GM18517 (cell line): ENCODE results near the gene EIF4A3.

Experiments
- ATAC-seq: cut with Tn5 transposase; IDR thresholded peaks from one replicate; pipeline ENCODE4 v1.9.1; 2021; ENCODE audit warnings: mild to moderate bottlenecking, moderate library complexity; ENCODE audit not compliant: unreplicated experiment

EIF4A3 gene

DNA sequence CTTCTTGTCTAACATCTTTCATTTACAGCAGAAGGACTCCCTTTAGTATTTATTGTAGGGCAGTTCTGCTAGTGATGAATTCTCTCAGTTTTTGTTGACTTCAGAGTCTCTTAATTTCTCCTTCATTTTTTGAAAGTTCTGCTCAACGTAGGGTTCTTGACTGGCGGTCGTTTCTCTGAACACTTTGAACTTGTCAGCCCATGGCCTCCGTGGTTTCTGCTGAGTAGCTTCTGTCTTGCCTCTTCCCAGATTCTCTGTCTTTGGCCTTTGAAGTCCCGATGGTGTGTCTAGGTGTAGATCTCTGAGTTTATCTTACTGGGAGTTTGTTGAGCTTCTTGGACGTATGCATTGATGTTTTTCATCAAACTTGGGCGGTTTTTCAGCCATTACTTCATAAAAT lies 32.2 kb downstream of the EIF4A3 start:
- ATAC-seq, result no peak

DNA sequence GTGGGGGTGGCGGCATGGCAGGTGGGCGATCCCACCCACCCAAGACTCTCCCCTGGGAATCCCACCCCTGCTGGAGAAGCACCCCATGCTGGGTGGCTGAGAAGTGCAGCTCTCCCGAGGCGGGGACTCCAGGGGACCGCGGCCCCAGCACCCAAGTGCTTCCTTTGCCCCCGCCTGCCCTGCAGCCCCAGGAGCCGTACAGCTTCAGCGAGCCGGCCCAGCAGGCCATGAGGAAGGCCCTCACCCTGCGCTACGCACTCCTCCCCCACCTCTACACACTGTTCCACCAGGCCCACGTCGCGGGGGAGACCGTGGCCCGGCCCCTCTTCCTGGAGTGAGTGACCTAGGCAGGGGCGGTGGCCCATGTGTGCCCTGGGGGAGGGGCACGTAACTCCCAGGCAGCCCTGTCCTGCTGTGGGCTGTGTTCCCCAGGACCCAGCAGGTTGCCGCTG lies 33.9 kb downstream of the EIF4A3 start:
- no peak for ATAC-seq

DNA sequence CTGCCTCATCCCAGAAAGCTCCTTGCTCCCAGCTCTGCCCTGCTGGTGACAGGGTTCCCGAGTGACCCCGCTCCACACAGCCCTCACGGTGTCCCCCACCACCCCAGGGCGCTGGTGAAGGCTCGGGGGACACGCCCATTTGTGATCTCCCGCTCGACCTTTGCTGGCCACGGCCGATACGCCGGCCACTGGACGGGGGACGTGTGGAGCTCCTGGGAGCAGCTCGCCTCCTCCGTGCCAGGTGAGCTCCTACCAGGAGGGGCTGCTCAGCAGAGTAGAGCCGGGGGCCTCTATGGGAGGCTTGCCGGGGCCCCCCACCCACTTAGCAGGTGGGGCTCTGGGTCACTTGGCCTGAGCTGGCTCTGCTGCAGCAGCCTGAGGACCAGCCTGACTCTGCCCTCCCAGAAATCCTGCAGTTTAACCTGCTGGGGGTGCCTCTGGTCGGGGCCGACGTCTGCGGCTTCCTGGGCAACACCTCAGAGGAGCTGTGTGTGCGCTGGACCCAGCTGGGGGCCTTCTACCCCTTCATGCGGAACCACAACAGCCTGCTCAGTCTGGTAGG lies 34.4 kb downstream of the EIF4A3 start:
- ATAC-seq, result no peak

DNA sequence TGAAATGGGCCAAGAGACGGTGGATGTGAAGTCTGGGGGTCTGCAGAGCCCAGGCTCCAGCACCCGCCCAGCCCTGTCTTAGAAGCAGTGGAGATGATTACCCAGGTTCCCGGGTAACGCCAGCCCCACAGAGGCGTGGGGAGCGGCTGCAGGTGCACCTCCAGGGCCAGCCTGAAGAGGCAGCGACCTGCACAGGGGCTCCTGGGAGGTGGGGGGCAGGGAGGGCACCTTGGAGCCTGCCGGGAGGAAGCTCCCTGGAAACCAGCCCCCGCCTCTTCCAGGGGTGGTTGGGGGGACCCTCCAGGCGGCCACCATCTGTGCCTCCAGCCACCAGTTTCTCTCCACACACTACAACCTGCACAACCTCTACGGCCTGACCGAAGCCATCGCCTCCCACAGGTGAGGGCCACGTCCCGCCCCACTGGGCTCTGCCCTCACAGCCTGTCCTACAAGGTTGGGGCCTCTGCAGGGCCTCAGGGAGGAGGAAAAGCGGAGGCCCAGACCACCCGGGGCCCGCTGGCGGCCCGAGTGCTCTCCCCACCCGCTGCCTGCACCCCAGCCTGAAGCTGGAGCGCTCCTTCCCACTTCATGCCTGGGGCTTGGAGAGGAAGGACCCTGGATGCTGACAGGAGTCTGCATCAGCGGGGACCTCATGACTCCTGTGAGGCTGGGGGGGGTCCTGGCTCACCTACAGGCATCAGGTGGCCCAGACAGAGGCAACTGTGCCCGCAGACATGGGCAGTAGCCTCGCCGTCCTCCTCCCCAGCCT lies 35.0 kb downstream of the EIF4A3 start:
- no peak for ATAC-seq

DNA sequence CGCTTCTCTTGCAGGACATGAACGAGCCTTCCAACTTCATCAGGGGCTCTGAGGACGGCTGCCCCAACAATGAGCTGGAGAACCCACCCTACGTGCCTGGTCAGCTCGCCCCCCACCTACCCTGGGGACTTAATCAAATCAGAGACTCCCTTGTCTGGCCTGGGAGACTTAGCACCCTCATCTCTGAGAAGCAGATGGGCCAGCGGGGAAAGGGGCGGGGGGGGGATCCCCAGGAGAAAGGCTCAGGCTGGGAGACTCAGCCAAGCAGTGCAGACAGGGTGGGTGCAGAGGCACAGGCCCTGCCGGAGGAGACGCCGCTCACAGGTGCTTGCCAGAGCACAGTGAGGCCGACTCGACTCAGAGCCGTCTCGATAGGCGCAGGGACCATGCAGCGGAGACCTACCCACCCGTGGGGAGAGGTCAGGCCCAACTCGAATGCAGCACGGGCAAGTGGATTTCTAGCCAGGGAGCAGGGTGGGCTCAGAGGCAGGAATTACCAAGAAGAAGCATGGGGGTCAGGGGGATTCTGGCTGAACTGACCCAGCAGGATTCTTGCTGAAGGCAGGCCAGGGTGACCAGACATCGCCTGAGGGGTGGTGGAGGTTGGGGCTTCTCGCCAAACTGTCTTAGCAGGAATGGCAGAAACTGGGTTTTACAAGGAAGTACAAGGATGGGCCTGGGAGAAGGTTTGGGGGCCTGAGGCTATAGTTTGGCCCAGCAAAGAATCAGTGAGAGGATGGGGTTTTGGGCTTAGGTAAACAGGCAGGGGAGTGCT lies 35.8 kb downstream of the EIF4A3 start:
- ATAC-seq, result no peak

DNA sequence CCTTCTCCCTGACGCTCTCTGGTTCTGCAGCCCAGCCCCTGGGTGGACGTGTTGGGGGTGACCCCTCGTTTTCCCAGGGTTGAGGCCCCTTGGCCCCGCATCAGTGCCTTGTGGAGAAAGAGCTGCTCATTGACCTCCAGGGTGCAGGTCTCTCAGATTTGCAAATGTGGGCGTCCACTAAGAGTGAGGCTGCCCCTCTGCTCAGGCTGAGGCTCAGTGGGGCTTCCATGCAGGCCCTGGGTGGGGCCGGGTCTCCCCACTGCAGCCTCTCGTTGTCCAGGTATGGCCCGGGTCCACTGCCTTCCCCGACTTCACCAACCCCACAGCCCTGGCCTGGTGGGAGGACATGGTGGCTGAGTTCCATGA lies 36.5 kb downstream of the EIF4A3 start:
- ATAC-seq, result no peak

DNA sequence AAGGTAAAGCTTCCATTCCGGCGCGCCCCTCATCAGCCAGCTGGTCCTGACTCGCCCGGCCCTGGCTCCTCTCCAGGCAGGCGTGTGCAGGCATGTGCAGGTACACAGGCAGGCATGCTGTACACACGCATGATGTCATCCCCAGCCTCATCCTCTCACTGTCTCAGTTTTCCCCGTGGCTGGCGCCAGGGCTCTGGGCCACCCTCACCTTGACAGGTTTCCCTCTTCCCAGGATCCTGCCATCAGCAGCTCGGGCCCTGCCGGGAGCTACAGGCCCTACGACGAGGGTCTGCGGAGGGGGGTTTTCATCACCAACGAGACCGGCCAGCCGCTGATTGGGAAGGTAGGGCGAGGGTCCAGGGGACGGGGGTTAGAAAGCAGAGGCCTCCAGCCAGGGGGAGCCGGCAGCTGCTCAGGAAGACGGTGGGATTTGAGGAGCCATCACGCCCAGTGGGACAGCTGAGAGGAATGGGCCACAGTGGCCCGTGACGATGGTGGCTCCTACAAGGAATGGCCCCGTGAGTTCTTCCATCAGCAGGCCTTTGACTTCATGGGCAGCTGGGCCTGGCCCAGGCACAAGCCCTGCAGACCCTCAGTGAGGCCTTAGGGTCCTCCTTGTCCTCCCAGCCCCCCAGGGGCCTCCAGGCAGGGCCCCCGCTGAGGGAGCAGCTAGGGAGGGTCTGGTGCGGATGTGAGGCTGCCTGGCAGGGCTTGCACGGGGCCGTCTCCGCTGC lies 37.0 kb downstream of the EIF4A3 start:
- ATAC-seq, result no peak

DNA sequence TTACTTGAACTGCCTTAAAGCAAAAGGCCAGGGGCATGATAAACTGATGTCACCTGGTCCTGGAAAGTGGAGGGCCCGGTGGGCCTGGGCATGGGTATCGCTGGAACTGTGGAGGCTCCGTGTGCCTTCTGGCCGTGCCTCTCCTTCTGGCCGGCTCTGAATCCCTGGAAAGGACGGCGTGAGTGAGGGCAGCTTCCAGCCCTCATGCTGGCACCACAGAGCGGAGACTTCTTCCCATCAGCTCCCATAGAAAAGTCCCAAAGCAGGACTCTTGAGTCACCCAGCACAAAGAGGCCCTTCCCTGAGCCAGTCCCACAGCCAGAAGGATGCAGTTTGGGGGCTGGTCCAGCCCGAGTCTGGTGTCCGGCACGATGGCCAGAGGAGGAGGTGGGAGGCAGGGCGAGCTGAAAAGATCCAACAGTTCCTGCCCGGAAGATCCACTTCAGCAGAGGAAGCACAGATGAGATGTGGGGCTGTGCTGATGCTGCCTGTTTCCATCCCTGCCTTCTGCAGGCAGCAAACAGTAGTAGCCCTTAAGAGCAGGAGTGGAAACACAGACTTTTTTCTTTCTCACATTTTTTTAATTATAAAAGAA lies 37.8 kb downstream of the EIF4A3 start:
- no peak for ATAC-seq

DNA sequence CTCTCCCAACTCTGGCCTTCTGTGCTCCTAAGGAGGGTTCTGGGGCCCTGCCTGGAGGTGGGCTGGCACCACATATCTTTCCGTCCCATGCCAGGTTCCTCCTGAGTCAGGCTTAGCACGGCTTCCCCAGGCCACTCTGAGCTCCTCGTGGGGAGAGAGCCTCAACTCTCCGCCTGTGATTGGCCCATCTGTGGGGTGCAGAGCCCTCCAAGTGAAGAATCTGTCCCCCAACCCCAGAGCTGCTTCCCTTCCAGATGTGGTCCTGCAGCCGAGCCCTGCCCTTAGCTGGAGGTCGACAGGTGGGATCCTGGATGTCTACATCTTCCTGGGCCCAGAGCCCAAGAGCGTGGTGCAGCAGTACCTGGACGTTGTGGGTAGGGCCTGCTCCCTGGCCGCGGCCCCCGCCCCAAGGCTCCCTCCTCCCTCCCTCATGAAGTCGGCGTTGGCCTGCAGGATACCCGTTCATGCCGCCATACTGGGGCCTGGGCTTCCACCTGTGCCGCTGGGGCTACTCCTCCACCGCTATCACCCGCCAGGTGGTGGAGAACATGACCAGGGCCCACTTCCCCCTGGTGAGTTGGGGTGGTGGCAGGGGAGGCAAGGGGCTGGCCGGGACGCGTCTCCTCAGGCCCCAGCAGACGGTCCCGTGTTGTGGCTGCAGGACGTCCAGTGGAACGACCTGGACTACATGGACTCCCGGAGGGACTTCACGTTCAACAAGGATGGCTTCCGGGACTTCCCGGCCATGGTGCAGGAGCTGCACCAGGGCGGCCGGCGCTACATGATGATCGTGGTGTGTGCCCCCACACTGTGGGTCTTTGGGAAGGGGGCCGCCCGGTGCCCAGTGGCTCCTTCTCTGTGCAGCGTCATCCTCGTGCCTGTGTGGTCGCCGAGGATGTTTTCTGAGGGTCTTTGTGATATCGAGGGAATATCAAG lies 38.6 kb downstream of the EIF4A3 start:
- no peak for ATAC-seq

DNA sequence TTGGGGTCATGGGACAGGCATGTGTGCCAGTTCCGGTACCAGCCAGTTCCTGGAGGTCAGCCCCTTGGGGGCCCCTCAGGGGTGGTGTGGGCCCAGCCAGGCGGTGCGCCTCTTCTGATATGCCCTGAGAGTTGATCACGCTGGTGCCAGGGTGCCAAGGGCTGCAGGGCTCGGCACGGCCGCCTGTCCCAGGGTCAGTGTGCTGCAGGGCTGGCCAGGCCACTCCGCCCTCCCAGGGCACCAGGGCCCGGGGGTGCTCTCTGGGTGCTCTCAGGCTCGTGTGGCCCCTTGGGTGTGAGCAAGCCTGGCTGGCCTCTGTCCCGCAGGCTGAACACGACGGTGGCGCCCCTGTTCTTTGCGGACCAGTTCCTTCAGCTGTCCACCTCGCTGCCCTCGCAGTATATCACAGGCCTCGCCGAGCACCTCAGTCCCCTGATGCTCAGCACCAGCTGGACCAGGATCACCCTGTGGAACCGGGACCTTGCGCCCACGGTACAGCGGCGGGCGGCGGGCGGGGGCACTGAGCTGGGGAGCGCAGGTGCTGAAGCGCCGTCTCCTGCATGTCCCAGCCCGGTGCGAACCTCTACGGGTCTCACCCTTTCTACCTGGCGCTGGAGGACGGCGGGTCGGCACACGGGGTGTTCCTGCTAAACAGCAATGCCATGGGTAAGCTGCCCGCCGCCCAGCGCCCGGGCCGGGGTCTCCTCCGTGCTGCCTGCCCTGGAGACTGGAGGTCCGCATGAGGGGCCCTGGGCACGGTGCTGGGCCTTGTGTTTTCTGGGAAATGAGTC lies 39.5 kb downstream of the EIF4A3 start:
- no peak for ATAC-seq

DNA sequence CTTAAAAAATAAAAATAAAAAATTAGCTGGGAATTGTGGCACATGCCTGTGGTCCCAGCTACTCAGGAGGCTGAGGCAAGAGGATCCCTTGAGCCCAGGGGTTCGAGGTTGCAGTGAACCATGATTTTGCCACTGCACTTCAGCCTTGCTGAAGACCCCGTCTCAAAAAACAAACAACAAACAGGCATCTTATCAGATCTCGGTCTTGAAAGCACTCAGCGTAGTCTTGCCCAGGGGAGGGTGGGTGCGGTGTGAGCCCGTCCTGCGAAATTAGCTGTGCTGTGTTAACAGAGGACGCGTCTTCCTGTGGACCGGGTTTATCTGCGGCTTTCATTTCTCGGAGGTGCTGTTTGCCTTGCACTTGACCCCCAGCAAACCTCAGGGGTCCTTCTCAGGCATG lies 40.2 kb downstream of the EIF4A3 start:
- ATAC-seq, result no peak

DNA sequence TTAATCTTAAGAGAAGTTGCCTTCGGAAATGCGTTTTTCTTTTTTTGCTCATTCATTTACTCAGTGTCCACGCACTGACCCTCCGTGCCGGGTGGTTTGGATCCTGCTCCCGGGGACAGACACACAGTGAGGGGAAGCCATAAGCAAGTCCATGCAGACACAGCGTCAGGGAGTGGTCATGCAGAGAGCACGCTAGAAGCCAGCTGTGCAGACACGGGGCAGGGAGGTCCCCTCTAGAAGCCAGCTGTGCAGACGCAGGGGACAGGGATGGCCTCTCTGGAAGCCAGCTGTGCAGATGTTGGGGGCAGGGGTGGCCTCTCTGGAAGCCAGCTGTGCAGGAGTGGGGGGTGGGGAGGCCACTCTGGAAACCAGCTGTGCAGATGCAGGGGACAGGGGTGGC lies 40.8 kb downstream of the EIF4A3 start:
- no peak for ATAC-seq

DNA sequence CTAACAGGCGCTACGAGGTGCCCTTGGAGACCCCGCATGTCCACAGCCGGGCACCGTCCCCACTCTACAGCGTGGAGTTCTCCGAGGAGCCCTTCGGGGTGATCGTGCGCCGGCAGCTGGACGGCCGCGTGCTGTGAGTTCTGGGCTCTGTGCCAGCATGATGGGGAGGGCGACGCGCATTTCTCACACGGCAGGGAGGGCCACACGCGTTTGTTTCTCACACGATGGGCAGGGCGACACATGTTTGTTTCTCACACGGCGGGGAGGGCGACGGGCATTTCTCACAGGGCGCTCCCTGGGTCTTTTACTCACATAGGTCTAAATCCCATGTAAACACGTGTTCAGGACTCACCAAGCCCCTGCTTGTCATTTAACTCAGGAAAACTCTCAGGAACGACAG lies 41.2 kb downstream of the EIF4A3 start:
- no peak for ATAC-seq

DNA sequence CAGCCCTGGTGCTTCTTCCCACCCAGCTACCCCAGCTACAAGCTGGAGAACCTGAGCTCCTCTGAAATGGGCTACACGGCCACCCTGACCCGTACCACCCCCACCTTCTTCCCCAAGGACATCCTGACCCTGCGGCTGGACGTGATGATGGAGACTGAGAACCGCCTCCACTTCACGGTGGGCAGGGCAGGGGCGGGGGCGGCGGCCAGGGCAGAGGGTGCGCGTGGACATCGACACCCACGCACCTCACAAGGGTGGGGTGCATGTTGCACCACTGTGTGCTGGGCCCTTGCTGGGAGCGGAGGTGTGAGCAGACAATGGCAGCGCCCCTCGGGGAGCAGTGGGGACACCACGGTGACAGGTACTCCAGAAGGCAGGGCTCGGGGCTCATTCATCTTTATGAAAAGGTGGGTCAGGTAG lies 42.0 kb downstream of the EIF4A3 start:
- no peak for ATAC-seq

DNA sequence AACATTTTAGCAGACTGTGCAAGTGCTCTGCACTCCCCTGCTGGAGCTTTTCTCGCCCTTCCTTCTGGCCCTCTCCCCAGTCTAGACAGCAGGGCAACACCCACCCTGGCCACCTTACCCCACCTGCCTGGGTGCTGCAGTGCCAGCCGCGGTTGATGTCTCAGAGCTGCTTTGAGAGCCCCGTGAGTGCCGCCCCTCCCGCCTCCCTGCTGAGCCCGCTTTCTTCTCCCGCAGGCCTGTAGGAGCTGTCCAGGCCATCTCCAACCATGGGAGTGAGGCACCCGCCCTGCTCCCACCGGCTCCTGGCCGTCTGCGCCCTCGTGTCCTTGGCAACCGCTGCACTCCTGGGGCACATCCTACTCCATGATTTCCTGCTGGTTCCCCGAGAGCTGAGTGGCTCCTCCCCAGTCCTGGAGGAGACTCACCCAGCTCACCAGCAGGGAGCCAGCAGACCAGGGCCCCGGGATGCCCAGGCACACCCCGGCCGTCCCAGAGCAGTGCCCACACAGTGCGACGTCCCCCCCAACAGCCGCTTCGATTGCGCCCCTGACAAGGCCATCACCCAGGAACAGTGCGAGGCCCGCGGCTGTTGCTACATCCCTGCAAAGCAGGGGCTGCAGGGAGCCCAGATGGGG lies 42.5 kb downstream of the EIF4A3 start:
- ATAC-seq, result no peak

DNA sequence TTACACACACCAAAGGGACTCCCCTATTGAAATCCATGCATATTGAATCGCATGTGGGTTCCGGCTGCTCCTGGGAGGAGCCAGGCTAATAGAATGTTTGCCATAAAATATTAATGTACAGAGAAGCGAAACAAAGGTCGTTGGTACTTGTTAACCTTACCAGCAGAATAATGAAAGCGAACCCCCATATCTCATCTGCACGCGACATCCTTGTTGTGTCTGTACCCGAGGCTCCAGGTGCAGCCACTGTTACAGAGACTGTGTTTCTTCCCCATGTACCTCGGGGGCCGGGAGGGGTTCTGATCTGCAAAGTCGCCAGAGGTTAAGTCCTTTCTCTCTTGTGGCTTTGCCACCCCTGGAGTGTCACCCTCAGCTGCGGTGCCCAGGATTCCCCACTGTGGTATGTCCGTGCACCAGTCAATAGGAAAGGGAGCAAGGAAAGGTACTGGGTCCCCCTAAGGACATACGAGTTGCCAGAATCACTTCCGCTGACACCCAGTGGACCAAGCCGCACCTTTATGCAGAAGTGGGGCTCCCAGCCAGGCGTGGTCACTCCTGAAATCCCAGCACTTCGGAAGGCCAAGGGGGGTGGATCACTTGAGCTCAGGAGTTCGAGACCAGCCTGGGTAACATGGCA lies 43.4 kb downstream of the EIF4A3 start:
- ATAC-seq, result no peak

DNA sequence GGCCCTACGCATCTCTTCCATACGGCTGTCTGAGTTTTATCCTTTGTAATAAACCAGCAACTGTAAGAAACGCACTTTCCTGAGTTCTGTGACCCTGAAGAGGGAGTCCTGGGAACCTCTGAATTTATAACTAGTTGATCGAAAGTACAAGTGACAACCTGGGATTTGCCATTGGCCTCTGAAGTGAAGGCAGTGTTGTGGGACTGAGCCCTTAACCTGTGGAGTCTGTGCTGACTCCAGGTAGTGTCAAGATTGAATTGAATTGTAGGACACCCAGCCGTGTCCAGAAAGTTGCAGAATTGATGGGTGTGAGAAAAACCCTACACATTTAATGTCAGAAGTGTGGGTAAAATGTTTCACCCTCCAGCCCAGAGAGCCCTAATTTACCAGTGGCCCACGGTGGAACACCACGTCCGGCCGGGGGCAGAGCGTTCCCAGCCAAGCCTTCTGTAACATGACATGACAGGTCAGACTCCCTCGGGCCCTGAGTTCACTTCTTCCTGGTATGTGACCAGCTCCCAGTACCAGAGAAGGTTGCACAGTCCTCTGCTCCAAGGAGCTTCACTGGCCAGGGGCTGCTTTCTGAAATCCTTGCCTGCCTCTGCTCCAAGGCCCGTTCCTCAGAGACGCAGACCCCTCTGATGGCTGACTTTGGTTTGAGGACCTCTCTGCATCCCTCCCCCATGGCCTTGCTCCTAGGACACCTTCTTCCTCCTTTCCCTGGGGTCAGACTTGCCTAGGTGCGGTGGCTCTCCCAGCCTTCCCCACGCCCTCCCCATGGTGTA lies 44.1 kb downstream of the EIF4A3 start:
- no peak for ATAC-seq
